ENCODE results near the gene SHISAL2A.

The SHISAL2A gene

DNA sequence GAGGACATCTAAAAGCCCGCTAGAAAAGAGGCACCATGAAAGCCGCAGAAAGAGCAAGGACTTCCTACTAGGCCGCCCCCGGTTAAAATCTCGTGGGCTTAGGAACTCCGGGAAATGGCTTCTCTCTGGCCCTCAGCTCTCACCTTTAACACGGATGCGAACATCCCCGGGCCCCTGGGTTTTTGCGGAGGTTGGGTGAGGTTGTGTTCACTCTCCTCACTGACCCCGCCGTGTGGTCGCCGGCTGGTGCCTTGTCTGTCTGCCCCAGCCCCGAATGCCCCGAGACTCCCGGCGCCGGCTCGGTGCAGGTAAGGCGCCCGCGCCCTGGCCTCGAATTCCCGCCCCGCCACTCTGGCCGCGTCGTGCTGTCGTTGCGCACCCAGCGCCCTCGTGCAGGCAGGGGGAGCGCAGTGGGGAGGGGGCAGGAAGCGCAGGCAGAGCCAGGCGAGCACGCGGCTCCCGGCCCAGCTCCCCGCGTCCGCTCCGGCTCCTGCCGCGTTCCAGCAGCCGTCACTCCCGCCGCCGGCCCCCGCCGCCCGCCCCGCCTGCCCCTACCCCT lies at the start of gene SHISAL2A:
TSS of gene SHISAL2A (plus strand) at position 437 of the 559 bp plus-strand sequence. CDS start 326 bp downstream, outside the sequence.
- no peak for DNase-seq

- DNase-seq = no peak
Measured at GRCh38 chr1:52585474-52585873, 47.5 kb upstream of the SHISAL2A start.

- no peak for DNase-seq
Measured at GRCh38 chr1:52588027-52588426, 44.9 kb upstream of the SHISAL2A start.

DNA sequence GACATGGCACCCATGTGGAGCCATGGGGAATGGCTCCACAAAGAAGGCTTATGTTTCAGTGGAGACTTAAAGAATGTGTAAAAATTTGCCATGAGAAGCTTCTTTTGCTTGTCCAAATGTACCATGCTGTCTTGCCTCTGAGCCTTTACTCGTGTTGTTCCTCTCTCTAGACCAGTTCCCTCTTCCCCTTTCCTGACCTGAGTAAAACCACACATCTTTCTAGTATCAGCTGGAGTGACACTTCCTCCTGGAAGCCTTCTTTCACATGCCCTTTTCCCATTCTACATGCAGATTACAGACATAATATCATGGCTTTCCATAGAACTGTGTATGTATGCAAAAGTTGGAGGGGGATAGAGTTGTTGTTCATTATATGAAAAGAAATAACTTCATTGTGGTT lies 44.4 kb upstream of the SHISAL2A start:
- no peak for DNase-seq

GRCh38 chr1:52590266-52590665 lies 42.7 kb upstream of the SHISAL2A start:
- peak; percentile 32 for DNase-seq

DNA sequence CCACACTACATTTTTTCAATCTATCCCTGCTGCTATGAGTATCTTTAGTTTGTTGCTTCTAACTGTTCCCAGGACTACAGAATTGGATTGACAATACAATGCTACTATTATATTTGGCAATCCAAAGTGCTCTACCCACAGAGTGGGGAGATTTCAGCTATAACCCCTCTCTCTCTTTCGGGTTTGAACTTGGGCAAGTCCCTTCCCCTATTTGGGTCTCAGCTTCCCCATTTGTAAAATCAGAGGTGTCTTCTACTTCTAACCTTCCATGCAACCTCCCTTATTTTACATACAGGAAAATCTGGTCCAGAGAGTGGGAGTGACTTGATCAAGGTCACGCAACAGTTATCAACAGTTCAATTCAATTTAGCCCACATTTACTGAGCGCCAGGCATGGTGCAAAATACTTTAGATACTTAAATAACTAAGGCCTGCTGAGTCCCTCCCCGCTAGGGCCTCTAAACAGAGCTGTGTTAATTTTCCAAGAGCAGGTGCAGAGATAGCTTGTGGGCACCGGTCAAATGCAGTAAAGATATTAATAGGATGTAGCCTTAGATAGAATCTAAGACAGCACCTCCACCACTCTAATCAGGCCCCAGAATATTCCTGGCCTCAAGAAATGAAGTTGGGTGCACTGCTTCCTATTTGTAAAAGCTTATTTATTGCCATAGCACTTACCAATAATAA lies 40.2 kb upstream of the SHISAL2A start:
- DNase-seq = no peak

GRCh38 chr1:52593495-52593894 lies 39.5 kb upstream of the SHISAL2A start:
- no peak for DNase-seq

DNA sequence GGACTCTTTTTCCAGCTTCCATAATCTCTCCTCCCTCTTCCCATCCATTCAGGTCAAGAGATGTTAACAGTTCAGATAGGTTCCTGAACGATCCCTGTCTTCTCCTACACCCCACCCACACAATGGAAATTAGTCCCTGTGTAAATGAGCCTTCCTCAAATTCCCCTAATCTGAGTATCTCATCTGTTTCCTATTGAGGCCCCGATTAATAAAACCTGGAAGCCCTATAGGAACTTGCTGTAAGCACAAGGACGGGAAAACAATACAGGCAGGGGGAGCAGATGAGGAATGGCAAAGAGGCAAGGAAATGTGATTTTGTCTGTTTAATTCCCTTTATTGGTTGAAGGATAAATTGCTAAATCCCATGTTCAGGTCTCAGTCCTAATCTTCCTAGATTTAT lies 37.9 kb upstream of the SHISAL2A start:
- DNase-seq = no peak

- no peak for DNase-seq
Measured at GRCh38 chr1:52597912-52598311, 35.1 kb upstream of the SHISAL2A start.

DNA sequence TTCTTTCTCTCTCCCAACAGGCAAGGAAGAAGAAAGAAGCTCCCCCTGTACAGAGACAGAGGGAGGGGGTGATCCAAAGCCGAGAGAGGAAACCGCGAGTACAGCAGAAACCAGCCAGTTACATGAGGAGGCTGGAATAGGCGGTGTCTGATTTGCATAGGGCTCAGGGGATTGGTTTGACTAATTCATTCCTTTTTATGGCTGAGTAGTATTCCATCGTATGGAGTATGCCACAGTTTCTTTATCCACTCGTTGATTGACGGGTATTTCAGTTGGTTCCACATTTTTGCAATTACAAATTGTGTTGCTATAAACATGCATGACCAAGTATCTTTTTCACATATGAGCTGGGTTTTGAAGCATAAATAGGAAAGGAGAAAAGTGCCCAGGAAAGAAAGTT lies 34.2 kb upstream of the SHISAL2A start:
- no peak for DNase-seq

- no peak for DNase-seq
Measured at GRCh38 chr1:52599236-52599635, 33.7 kb upstream of the SHISAL2A start.

GRCh38 chr1:52600533-52601179 lies 32.3 kb upstream of the SHISAL2A start:
- DNase-seq = no peak

DNA sequence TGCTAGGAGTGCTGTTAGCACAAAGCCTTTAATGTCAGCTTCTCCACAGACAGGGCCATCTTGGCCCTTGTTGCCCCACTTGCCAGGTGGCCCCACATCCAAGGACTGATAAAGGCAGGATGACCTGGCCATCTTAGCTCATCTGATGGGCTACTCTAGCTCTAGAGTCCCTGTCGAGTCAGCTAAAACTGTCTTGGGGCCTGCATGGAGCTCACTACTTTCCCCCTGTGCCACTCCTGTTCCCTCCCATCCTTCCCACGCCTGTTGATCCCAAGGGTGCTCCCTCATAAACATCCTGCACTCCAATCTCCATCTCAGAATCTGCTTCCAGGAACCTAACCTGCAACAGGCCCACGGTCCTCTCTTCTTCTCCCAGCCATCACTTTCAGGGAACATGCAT lies 31.4 kb upstream of the SHISAL2A start:
- no peak for DNase-seq

DNA sequence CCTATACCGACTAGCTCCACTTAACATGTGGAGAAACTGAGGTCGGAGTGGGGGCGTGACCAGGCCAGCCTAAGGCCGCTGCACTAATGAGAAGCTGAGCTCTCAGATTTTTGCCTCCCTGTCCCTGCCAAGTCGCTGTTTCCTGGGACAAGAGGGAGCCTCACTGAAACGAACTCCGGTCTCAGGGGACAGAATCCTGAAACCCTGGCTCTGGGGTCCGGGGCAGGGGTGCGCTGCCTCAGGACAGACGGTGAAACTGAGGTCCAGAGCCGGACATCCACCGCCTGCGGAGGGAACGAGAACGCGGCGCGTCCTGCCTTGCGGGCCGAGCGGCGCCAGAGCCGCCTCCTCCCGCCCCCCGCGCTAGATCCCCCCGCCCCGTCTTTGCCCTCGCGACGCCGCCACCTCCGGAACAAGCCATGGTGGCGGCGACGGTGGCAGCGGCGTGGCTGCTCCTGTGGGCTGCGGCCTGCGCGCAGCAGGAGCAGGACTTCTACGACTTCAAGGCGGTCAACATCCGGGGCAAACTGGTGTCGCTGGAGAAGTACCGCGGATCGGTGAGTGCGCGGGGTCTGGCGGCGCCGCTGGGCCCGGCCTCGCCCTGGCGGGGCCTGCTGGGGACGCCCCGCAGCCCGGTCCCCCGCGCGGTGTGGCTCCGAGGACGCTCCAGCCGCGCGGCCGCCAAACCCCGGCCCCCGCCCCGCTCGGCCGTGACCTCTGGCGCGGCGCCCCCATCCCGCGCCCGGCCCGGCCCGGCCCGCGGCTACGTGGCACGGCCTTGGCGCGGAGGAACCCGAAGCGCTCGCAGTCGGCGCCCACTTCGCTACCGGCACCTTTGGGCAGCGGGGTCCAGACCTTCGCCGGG lies 30.7 kb upstream of the SHISAL2A start, which contains the start of gene GPX7:
TSS of gene GPX7 (plus strand) at position 381 of the 865 bp plus-strand sequence. CDS start at position 420, 39 bp downstream.
- DNase-seq = peak; percentile 61

GRCh38 chr1:52602856-52603600 lies 29.9 kb upstream of the SHISAL2A start:
- no peak for DNase-seq

GRCh38 chr1:52603630-52604029 lies 29.3 kb upstream of the SHISAL2A start:
- DNase-seq = no peak

- DNase-seq = no peak
Measured at GRCh38 chr1:52604063-52604770, 28.8 kb upstream of the SHISAL2A start.

DNA sequence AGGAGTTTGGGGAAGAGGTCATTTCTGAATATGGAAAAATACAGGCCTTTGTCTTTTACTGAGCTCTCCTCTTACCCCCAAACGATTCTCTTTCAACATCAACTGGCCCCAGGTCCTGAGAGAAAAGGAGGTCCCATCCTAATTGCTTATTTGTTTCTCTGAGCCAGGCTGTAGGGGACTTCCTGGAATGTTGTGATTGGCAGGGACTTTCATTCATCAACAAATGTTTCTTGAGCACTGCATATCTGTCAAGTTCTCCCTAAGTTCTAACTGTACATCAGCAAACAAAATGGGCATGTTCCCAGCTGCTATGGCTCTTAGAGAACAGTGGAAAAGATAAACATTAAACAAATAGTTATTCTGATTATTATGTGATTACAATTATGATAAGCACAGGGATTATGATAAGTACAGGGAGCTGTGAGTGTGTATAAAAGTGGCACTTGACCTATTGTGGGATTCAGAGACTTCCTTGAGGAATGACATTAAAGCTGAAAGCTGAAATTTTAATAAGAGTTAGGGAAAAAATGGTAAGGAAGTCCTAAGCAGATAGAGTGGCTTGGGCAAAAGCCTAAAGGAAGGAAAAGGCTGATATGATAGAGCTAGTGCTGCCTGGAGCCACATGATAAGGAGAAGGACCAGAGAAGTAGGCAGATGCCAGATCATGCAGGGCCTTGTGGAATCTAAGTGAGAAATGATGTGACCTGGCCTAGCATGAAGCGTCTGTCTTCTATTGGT lies 19.2 kb upstream of the SHISAL2A start:
- DNase-seq = no peak

DNA sequence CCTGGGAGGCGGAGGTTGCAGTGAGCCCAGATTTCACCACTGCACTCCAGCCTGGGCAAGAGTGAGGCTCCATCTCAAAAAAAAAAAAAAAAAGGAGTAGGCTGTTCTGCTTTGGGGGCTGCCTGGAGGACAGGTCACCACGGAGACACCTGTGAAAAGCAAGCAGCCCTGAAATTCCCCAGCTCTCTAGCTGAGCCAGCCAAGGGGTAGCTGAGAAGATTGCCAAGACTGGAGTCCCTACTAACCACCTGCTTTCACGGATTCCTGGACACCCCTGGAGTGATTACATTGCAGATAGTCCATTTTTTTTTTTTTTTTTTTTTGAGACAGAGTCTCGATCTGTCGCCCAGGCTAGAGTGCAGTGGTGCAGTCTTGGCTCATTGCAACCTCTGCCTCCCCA lies 18.3 kb upstream of the SHISAL2A start:
- DNase-seq = no peak

- no peak for DNase-seq
Measured at GRCh38 chr1:52615489-52616042, 17.4 kb upstream of the SHISAL2A start.

DNA sequence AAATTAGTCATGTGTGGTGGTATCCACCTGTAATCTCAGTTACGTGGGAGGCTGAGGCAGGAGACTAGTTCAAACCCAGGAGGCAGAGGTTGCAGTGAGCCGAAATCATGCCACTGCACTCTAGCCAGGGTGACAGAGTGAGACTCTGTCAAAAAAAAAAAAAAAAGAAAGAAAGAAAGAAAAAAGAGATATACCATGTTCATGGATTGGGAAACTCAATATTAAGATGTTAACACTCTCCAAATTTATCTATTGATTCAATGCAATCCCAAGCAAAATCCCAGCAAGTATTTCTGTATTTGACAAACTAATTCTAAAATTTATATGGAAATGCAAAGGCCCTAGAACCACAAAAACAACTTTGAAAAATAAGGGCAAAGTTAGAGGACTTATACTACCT lies 11.0 kb upstream of the SHISAL2A start:
- no peak for DNase-seq
